ENCODE measurements around the gene CBX6.

The CBX6 gene

GRCh38 chr22:38873469-38874411 is 1.7 kb upstream of the CBX6 start:
- no peak for DNase-seq (ENCODE audit: low read depth in 2 of 2)

GRCh38 chr22:38872831-38873248 is 824 bp upstream of the CBX6 start:
- DNase-seq (ENCODE audit: low read depth in 2 of 2) = no peak

- DNase-seq (ENCODE audit: low read depth in 2 of 2) = no peak
Measured at GRCh38 chr22:38871360-38872171, 450 bp downstream of the CBX6 start.

GRCh38 chr22:38870791-38871359 is 1.1 kb downstream of the CBX6 start:
- DNase-seq (ENCODE audit: low read depth in 2 of 2) = no peak

GRCh38 chr22:38870312-38870741 is 1.7 kb downstream of the CBX6 start:
- no peak for DNase-seq (ENCODE audit: low read depth in 2 of 2)

- no peak for DNase-seq (ENCODE audit: low read depth in 2 of 2)
Measured at GRCh38 chr22:38869663-38870062, 2.4 kb downstream of the CBX6 start.

GRCh38 chr22:38868886-38869381 is 3.1 kb downstream of the CBX6 start:
- DNase-seq (ENCODE audit: low read depth in 2 of 2) = no peak

GRCh38 chr22:38868286-38868721 is 3.7 kb downstream of the CBX6 start:
- DNase-seq (ENCODE audit: low read depth in 2 of 2) = no peak

GRCh38 chr22:38867471-38868285 is 4.3 kb downstream of the CBX6 start:
- DNase-seq (ENCODE audit: low read depth in 2 of 2) = no peak

- no peak for DNase-seq (ENCODE audit: low read depth in 2 of 2)
Measured at GRCh38 chr22:38867124-38867455, 4.9 kb downstream of the CBX6 start.

GRCh38 chr22:38866399-38867123 is 5.5 kb downstream of the CBX6 start:
- DNase-seq (ENCODE audit: low read depth in 2 of 2) = no peak

GRCh38 chr22:38866024-38866398 is 6.0 kb downstream of the CBX6 start:
- DNase-seq (ENCODE audit: low read depth in 2 of 2) = no peak

GRCh38 chr22:38865201-38866023 is 6.6 kb downstream of the CBX6 start:
- no peak for DNase-seq (ENCODE audit: low read depth in 2 of 2)

- no peak for DNase-seq (ENCODE audit: low read depth in 2 of 2)
Measured at GRCh38 chr22:38864361-38865191, 7.4 kb downstream of the CBX6 start.

- no peak for DNase-seq (ENCODE audit: low read depth in 2 of 2)
Measured at GRCh38 chr22:38863531-38864131, 8.4 kb downstream of the CBX6 start.

- no peak for DNase-seq (ENCODE audit: low read depth in 2 of 2)
Measured at GRCh38 chr22:38862375-38863329, 9.4 kb downstream of the CBX6 start.

- DNase-seq (ENCODE audit: low read depth in 2 of 2) = no peak
Measured at GRCh38 chr22:38861927-38862326, 10.1 kb downstream of the CBX6 start.

All from fibroblast of skin of left biceps (primary cell).